Mucosa of rectum (tissue), 2 donors: Measurements from ENCODE around the gene ZHX3.

Experiments used
- H3K27ac ChIP-seq, 2 donors: one replicate each; pipeline ENCODE4 v1.7.0; 2013; ENCODE audit warnings: inconsistent platforms in 2 of 2, low read depth in 2 of 2, low read length in 2 of 2
- H3K27me3 ChIP-seq, 2 donors: one replicate each; pipeline ENCODE4 v1.7.0; 2013; ENCODE audit warnings: low read length in 2 of 2; ENCODE audit not compliant: control insufficient read depth in 2 of 2, insufficient read depth in 2 of 2
- H3K36me3 ChIP-seq, 2 donors: one replicate each; pipeline ENCODE4 v1.7.0; 2013; ENCODE audit warnings: low read length in 2 of 2; ENCODE audit not compliant: control insufficient read depth in 2 of 2, insufficient read depth in 2 of 2
- H3K4me1 ChIP-seq, 2 donors: one replicate each; pipeline ENCODE4 v1.7.0; 2013; ENCODE audit warnings: low read length in 2 of 2, mild to moderate bottlenecking in 1 of 2; ENCODE audit not compliant: control insufficient read depth in 2 of 2, insufficient read depth in 2 of 2
- H3K4me3 ChIP-seq, 2 donors: one replicate each; pipeline ENCODE4 v1.7.0; 2013; ENCODE audit warnings: low read length in 2 of 2
- H3K9ac ChIP-seq, 2 donors: one replicate each; pipeline ENCODE4 v1.7.0; 2013; ENCODE audit warnings: low read length in 2 of 2, low read depth in 1 of 2, mild to moderate bottlenecking in 1 of 2
- H3K9me3 ChIP-seq, 2 donors: one replicate each; pipeline ENCODE4 v1.7.0; 2013; ENCODE audit warnings: low read length in 2 of 2; ENCODE audit not compliant: control insufficient read depth in 2 of 2
- donor health status: healthy.
- donor health status: Normal muscosa, but diverticular disease.

ZHX3 gene

GRCh38 chr20:41168281-41169161, 149.0 kb downstream of the ZHX3 start:
- no peak overlapping the region for H3K9ac ChIP-seq
- H3K27ac ChIP-seq, result no peak overlapping the region
- H3K4me3 ChIP-seq, result no peak overlapping the region
- no peaks in the 10 kb centered on the region for H3K9me3 ChIP-seq
- peaks cover 0 to 4% of the 10 kb centered on the region in 2 donors for H3K4me1 ChIP-seq
- no peaks in the 10 kb centered on the region for H3K27me3 ChIP-seq
- peaks cover 81 to 87% of the 10 kb centered on the region in 2 donors for H3K36me3 ChIP-seq

- H3K36me3 ChIP-seq, result peaks cover 86 to 91% of the 10 kb centered on the region in 2 donors
- H3K9me3 ChIP-seq, result no peaks in the 10 kb centered on the region
- H3K4me3 ChIP-seq, result no peak overlapping the region
- H3K4me1 ChIP-seq, result peaks cover 0 to 3% of the 10 kb centered on the region in 2 donors
- H3K27me3 ChIP-seq, result no peaks in the 10 kb centered on the region
- no peak overlapping the region for H3K9ac ChIP-seq
- no peak overlapping the region for H3K27ac ChIP-seq
Observed at GRCh38 chr20:41167481-41168253, 149.9 kb downstream of the ZHX3 start.

DNA sequence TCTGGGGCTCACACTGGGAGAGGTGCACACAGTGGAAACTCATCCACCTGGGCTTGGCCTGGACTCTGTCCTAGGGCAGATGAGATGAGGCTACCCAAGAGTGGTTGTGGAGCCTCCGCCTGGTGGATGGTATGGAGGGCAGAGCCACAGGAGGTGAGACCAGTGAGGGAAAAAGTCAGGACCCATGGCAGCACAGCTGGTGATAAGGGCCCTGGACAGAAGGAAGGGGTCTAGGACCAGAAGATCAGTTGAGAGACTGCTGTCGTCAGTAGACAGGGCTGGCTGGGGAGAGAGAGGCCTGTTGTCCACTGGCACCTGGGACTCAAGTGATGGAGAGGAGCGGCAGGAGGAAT, 150.4 kb downstream of the ZHX3 start:
- Histone ChIP-seq H3K9ac (no peak overlapping the region), H3K4me3 (no peak overlapping the region), H3K9me3 (no peaks in the 10 kb centered on the region), H3K27me3 (no peaks in the 10 kb centered on the region), H3K36me3 (peaks cover 84 to 90% of the 10 kb centered on the region in 2 donors), H3K27ac (no peak overlapping the region), H3K4me1 (no peaks in the 10 kb centered on the region)

- no peaks in the 10 kb centered on the region for H3K4me1 ChIP-seq
- H3K27me3 ChIP-seq, result no peaks in the 10 kb centered on the region
- no peaks in the 10 kb centered on the region for H3K9me3 ChIP-seq
- no peak overlapping the region for H3K9ac ChIP-seq
- no peak overlapping the region for H3K4me3 ChIP-seq
- H3K36me3 ChIP-seq, result peaks cover 81 to 84% of the 10 kb centered on the region in 2 donors
- no peak overlapping the region for H3K27ac ChIP-seq
Observed at GRCh38 chr20:41166201-41167117, 151.1 kb downstream of the ZHX3 start.

DNA sequence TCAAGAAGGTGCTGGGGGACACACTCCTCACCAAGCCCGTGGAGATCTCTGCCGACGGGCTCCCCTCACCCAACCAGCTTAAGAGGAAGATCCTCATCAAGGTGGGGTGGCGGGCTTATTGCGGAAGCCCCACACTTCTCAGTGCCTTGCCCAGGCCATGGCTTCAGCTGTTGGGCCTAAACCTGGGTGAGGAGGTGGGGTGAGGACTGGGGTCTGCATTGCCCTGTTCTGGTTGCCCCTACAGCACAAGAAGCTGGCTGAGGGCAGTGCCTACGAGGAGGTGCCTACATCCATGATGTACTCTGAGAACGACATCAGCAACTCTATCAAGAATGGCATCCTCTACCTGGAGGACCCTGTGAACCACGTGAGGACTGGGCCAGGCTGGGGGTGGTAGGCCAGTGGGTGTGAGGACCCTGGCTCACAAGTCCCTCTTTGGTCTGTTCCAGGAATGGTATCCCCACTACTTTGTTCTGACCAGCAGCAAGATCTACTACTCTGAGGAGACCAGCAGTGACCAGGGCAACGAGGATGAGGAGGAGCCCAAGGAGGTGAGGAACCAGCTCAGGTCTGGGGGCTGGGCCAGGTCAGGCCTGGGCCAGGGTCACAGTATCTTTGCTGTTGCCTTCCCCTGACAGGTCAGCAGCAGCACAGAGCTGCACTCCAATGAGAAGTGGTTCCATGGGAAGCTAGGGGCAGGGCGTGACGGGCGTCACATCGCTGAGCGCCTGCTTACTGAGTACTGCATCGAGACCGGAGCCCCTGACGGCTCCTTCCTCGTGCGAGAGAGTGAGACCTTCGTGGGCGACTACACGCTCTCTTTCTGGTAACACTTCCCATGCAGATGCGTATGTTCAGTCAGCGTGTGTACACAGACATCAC, 152.3 kb downstream of the ZHX3 start:
- no peak overlapping the region for H3K27ac ChIP-seq
- peaks cover 76 to 79% of the 10 kb centered on the region in 2 donors for H3K36me3 ChIP-seq
- no peaks in the 10 kb centered on the region for H3K27me3 ChIP-seq
- H3K4me3 ChIP-seq, result no peak overlapping the region
- no peaks in the 10 kb centered on the region for H3K9me3 ChIP-seq
- no peaks in the 10 kb centered on the region for H3K4me1 ChIP-seq
- H3K9ac ChIP-seq, result no peak overlapping the region

- Histone ChIP-seq H3K36me3 (peaks cover 63 to 74% of the 10 kb centered on the region in 2 donors), H3K4me1 (peaks cover 0 to 8% of the 10 kb centered on the region in 2 donors), H3K9ac (no peak overlapping the region), H3K4me3 (no peak overlapping the region), H3K27me3 (no peaks in the 10 kb centered on the region), H3K9me3 (no peaks in the 10 kb centered on the region), H3K27ac (no peak overlapping the region)
Observed at GRCh38 chr20:41163821-41164220, 153.7 kb downstream of the ZHX3 start.

DNA sequence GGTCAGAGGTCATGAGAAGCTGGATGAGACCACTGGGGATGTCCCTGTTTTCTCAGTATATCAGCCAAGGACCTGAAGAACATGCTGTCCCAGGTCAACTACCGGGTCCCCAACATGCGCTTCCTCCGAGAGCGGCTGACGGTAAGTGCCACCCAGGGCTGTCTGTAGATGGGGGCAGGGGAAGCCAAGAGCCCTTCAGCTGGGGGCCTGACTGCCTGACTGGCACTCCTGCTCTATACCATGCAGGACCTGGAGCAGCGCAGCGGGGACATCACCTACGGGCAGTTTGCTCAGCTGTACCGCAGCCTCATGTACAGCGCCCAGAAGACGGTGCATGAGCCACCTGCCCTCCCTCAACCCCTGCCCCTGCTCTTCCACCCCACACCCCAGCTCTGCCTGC, 155.1 kb downstream of the ZHX3 start:
- H3K9ac ChIP-seq, result no peak overlapping the region
- H3K4me1 ChIP-seq, result peaks cover 0 to 13% of the 10 kb centered on the region in 2 donors
- H3K27me3 ChIP-seq, result no peaks in the 10 kb centered on the region
- H3K27ac ChIP-seq, result no peak overlapping the region
- no peaks in the 10 kb centered on the region for H3K9me3 ChIP-seq
- H3K4me3 ChIP-seq, result no peak overlapping the region
- H3K36me3 ChIP-seq, result peaks cover 54 to 62% of the 10 kb centered on the region in 2 donors

GRCh38 chr20:41161886-41162285, 155.6 kb downstream of the ZHX3 start:
- Histone ChIP-seq H3K27ac (no peak overlapping the region), H3K36me3 (peaks cover 49 to 58% of the 10 kb centered on the region in 2 donors), H3K27me3 (no peaks in the 10 kb centered on the region)

DNA sequence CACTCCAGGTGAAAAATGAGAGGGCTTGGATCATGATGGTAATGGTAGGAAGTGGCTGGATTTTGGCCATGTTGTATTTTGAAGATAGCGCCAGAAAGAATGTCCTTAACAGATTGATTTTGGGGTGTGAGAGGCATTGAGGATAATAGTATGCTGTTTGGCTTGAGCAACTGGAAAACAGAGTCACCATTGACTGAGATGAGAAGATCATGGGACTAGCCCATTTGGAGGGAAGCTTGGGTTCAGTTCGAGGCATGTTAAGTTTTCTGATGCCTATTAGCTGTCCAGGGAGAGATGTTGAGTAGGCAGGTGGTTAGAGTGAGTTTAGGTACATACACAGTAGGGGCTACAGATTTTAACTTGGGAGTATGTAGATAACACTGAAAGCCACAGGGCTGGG, 156.8 kb downstream of the ZHX3 start:
- H3K36me3 ChIP-seq, result peaks cover 37 to 46% of the 10 kb centered on the region in 2 donors
- H3K9ac ChIP-seq, result no peak overlapping the region
- H3K9me3 ChIP-seq, result no peaks in the 10 kb centered on the region
- H3K27me3 ChIP-seq, result no peaks in the 10 kb centered on the region
- no peak overlapping the region for H3K4me3 ChIP-seq
- H3K4me1 ChIP-seq, result peaks cover 0 to 22% of the 10 kb centered on the region in 2 donors
- no peak overlapping the region for H3K27ac ChIP-seq

More at GRCh38 chr20:41161886-41162285, 155.6 kb downstream of the ZHX3 start:
- Histone ChIP-seq H3K4me1 (peaks cover 0 to 17% of the 10 kb centered on the region in 2 donors), H3K9me3 (no peaks in the 10 kb centered on the region), H3K9ac (no peak overlapping the region), H3K4me3 (no peak overlapping the region)
